Loucy (cell line): ENCODE data around the gene CERS6.

Source experiments
- H2AFZ ChIP-seq: fragments of 200-600 bp; sonication (generic); 2 replicates; pipeline ENCODE4 v1.6.0; 2016; ENCODE audit warnings: antibody characterized with exemption, mild to moderate bottlenecking, low read length, moderate library complexity
- H3F3A ChIP-seq: fragments of 200-600 bp; 2 replicates; pipeline ENCODE4 v1.6.0; 2016; ENCODE audit warnings: antibody characterized with exemption, low read depth, mild to moderate bottlenecking
- H3K27me3 ChIP-seq: fragments of 200-600 bp; sonication (generic); 2 replicates; pipeline ENCODE4 v1.6.1; 2014; ENCODE audit warnings: low read length, mild to moderate bottlenecking; ENCODE audit not compliant: insufficient read depth, poor library complexity, severe bottlenecking
- H3K36me3 ChIP-seq: fragments of 200-600 bp; sonication (generic); 2 replicates; pipeline ENCODE4 v1.6.1; 2016; ENCODE audit warnings: low read length; ENCODE audit not compliant: insufficient read depth
- H3K4me1 ChIP-seq: fragments of 200-600 bp; sonication (generic); 2 replicates; pipeline ENCODE4 v1.5.1; 2014; ENCODE audit warnings: low read length, mild to moderate bottlenecking; ENCODE audit not compliant: insufficient read depth, poor library complexity, severe bottlenecking
- H3K4me2 ChIP-seq: fragments of 200-600 bp; sonication (generic); 2 replicates; pipeline ENCODE4 v1.6.0; 2014; ENCODE audit warnings: antibody characterized with exemption, low read length, low read depth, mild to moderate bottlenecking; ENCODE audit not compliant: poor library complexity, severe bottlenecking
- H3K4me3 ChIP-seq: fragments of 200-600 bp; sonication (generic); 2 replicates; pipeline ENCODE4 v1.5.1; 2014; ENCODE audit warnings: low read length, mild to moderate bottlenecking, mixed read lengths; ENCODE audit not compliant: poor library complexity, severe bottlenecking
- H3K79me2 ChIP-seq: fragments of 200-600 bp; sonication (generic); 2 replicates; pipeline ENCODE4 v1.6.1; 2014; ENCODE audit warnings: low read length; ENCODE audit not compliant: insufficient read depth
- H3K9ac ChIP-seq: fragments of 200-600 bp; sonication (generic); 2 replicates; pipeline ENCODE4 v1.6.0; 2014; ENCODE audit warnings: mild to moderate bottlenecking, low read depth, low read length, moderate library complexity; ENCODE audit not compliant: poor library complexity, severe bottlenecking
- H3K9me2 ChIP-seq: fragments of 200-600 bp; sonication (generic); replicated peaks from 2 replicates; pipeline ENCODE4 v1.6.1; 2016; ENCODE audit warnings: low read depth, low read length, mixed read lengths
- H3K9me3 ChIP-seq: fragments of 200-600 bp; sonication (generic); 2 replicates; pipeline ENCODE4 v1.6.1; 2014; ENCODE audit warnings: mild to moderate bottlenecking, antibody characterized with exemption, low read length, low read depth; ENCODE audit not compliant: insufficient read depth
- H4K20me1 ChIP-seq: fragments of 200-600 bp; sonication (generic); 2 replicates; pipeline ENCODE4 v1.6.0; 2014; ENCODE audit warnings: antibody characterized with exemption, low read length, mild to moderate bottlenecking; ENCODE audit not compliant: insufficient read depth, poor library complexity, severe bottlenecking
- EZH2phosphoT487 ChIP-seq: fragments of 200-600 bp; IDR thresholded peaks from 2 replicates; pipeline ENCODE4 v1.6.1; 2018; ENCODE audit warnings: antibody characterized with exemption, mild to moderate bottlenecking, moderate library complexity, borderline replicate concordance
- TF ChIP-seq, protein P1 (sequence below): fragments of 200-600 bp; sonication (generic); conservative IDR thresholded peaks from 2 replicates; pipeline ENCODE4 v1.5.1; 2014; ENCODE audit warnings: mild to moderate bottlenecking, antibody characterized with exemption, low read length

Gene CERS6

GRCh38 chr2:168666339-168666738 lies 210.3 kb downstream of the CERS6 start:
- Histone ChIP-seq H3K4me3 (no peak overlapping the region), H3K36me3 (no peaks in the 10 kb centered on the region), H3K4me2 (no peak overlapping the region), H3F3A (no peaks in the 10 kb centered on the region), H3K9me3 (no peaks in the 10 kb centered on the region), H4K20me1 (no peaks in the 10 kb centered on the region), H3K79me2 (no peaks in the 10 kb centered on the region), H3K9me2 (no peaks in the 10 kb centered on the region), H3K4me1 (peaks cover 32% of the 10 kb centered on the region), H3K9ac (no peak overlapping the region), H2AFZ (no peak overlapping the region), H3K27me3 (no peaks in the 10 kb centered on the region)
- no peak for TF ChIP-seq EZH2phosphoT487
- TF ChIP-seq, protein P1, sequence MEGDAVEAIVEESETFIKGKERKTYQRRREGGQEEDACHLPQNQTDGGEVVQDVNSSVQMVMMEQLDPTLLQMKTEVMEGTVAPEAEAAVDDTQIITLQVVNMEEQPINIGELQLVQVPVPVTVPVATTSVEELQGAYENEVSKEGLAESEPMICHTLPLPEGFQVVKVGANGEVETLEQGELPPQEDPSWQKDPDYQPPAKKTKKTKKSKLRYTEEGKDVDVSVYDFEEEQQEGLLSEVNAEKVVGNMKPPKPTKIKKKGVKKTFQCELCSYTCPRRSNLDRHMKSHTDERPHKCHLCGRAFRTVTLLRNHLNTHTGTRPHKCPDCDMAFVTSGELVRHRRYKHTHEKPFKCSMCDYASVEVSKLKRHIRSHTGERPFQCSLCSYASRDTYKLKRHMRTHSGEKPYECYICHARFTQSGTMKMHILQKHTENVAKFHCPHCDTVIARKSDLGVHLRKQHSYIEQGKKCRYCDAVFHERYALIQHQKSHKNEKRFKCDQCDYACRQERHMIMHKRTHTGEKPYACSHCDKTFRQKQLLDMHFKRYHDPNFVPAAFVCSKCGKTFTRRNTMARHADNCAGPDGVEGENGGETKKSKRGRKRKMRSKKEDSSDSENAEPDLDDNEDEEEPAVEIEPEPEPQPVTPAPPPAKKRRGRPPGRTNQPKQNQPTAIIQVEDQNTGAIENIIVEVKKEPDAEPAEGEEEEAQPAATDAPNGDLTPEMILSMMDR: no peak

DNA sequence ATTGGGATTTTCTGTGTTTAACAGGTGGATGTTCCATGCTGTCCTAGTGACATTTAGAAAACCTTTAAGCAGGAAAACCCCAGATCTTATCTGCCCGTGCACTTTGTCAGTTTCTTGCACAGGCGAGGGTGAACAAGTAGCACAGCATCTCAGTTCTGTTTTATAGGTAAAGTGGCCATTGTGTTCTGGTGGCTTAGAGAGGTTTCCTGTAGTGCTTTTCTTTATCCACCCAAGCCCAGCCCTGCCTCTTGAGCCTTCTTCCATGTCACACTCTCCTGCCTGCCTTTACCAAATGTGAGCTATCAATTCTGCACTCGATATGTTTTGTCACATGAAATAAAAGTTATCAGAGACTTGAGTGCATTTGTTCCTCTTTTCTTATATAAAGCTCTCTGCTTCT lies 211.1 kb downstream of the CERS6 start:
- no peaks in the 10 kb centered on the region for H3K9me2 ChIP-seq
- H3K79me2 ChIP-seq: no peaks in the 10 kb centered on the region
- H3K4me3 ChIP-seq: peak overlapping the region; percentile 9
- H4K20me1 ChIP-seq: no peaks in the 10 kb centered on the region
- no peaks in the 10 kb centered on the region for H3K36me3 ChIP-seq
- H3K27me3 ChIP-seq: no peaks in the 10 kb centered on the region
- no peak overlapping the region for H2AFZ ChIP-seq
- TF ChIP-seq, protein P1: no peak
- no peak for TF ChIP-seq EZH2phosphoT487
- peaks cover 32% of the 10 kb centered on the region for H3K4me1 ChIP-seq
- no peaks in the 10 kb centered on the region for H3F3A ChIP-seq
- H3K9ac ChIP-seq: no peak overlapping the region
- H3K9me3 ChIP-seq: no peaks in the 10 kb centered on the region
- H3K4me2 ChIP-seq: peak overlapping the region; percentile 40

- no peak for TF ChIP-seq EZH2phosphoT487
- TF ChIP-seq, protein P1: no peak
- Histone ChIP-seq H3K79me2 (no peaks in the 10 kb centered on the region), H3K27me3 (no peaks in the 10 kb centered on the region), H3K9ac (no peak overlapping the region), H3K4me2 (no peak overlapping the region), H3K4me3 (no peak overlapping the region), H3F3A (no peaks in the 10 kb centered on the region), H2AFZ (no peak overlapping the region), H3K9me3 (no peaks in the 10 kb centered on the region), H4K20me1 (no peaks in the 10 kb centered on the region), H3K4me1 (peaks cover 21% of the 10 kb centered on the region), H3K9me2 (no peaks in the 10 kb centered on the region), H3K36me3 (no peaks in the 10 kb centered on the region)
Measured at GRCh38 chr2:168669151-168669550, 213.1 kb downstream of the CERS6 start.
